Inflammatory macrophage treated with lipopolysaccharide for 1 hour (primary cell): ENCODE data around the gene USP49.
"Not testable (repeated sequence)": the region's sequence is repeated elsewhere in the genome, so short reads cannot be mapped to it uniquely, and the experiment has no call there.

Source experiments
- DNase-seq, 2 donors: peaks; one replicate each; pipeline ENCODE4 v3.0.0-alpha.2; 2020 to 2022

Gene USP49

DNA sequence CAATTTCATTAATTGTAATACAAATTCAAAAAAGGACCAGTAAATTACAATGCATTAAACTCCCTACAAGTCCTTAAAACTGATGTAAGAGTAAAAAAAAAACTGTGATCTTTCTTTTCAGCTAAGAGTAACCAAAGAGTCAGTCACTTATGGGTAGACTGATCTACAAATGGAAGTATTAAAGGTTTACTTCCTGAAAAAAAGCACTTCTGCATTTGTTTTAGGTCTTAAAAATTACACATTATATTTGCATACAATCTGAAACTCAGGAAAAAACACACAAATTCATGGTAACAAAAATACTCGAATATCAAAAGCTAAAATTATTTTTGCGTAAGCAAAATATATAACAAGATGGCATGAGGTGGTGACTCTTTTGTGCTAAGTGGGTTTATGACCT lies 23.5 kb downstream of the USP49 start:
- DNase-seq: peak; percentile 42 to 54

- DNase-seq: no peak
Measured at GRCh38 chr6:41859356-41859755, 35.8 kb downstream of the USP49 start.

DNA sequence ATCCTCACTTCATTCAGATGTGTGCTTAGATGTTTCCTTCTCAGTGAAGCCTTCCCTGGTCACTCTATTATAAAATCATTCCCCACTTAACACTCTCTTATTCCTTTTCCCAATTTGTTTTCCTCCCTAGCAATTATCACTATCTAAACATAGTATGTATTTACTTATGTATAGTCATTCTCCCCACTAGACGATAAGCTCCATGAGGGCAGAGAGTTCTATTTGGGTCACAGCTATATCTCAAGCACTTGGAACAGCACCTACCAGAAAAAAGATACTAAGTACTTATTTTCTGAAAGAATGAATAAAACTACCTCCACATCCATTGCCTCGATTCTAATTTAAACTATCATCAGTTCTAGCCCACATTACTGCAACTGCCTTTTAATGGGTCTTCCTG lies 36.5 kb downstream of the USP49 start:
- no peak for DNase-seq

GRCh38 chr6:41850861-41851260 lies 44.3 kb downstream of the USP49 start:
- DNase-seq: no peak

GRCh38 chr6:41846666-41847237 lies 48.4 kb downstream of the USP49 start:
- peak; percentile 37 to 84 for DNase-seq

DNA sequence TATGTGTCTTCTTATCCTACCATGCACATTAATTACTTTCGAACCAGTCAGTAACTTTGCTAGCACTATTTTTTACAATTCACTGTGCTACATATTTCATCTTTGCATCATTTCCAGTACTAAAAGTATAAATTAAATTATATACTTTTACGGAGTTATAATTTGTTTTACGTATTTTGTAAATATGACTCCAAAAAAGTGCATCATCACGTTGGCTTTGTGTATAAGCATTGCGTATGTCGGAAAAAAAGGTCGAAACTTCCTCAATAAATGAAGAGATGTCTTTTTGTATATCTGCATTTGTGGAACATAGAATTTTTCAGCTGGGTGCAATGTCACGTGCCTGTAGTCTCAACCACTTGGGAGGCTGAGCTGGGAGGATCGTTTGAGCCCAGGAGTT lies 52.0 kb downstream of the USP49 start:
- no peak for DNase-seq

DNA sequence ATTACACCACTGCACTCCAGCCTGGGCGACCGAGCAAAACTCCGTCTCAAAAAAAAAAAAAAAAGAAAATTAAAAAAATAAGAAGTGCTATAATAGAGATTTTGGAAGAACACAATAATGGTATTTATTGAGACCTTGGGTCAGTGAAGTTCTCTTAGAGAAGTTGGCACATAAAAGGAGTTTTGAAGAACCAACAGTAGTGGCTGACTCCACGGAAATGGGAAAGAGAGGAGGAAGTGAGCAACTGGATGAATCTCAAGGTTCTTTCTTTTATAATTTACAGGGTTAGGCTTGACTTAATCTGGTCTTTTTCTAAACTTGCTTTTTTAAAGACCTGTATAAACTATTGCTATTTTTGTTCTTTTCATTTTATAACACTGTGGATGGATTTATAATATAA lies 54.8 kb downstream of the USP49 start:
- peak; percentile 26 to 47 for DNase-seq

- no peak for DNase-seq
Measured at GRCh38 chr6:41836660-41837052, 58.5 kb downstream of the USP49 start.

DNA sequence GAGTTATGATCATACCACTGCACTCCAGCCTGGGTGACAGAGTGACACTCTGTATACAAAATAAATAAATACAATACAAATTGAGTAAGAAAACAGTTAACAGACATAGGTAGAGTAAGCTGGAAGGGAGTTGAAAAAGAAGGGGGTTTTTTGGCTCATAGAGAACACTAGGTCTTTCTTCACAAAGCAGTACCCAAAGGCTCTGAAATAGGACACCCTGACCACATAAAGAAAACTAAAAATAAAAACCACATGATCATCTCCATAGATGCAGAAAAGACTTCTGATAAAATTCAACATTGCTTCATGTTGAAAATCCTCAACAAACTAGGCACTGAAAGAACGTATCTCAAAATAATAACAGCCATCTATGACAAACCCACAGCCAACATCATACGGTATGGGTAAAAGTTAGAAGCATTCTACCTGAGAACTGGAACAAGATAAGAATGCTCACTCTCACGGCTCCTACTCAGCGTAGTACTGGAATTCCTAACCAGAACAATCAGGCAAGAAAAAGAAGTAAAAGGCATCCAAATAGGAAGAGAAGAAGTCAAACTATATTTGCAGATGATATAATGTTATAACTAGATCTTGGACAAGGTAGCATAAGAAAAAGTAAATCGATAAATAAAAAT lies 59.0 kb downstream of the USP49 start:
- no peak for DNase-seq

DNA sequence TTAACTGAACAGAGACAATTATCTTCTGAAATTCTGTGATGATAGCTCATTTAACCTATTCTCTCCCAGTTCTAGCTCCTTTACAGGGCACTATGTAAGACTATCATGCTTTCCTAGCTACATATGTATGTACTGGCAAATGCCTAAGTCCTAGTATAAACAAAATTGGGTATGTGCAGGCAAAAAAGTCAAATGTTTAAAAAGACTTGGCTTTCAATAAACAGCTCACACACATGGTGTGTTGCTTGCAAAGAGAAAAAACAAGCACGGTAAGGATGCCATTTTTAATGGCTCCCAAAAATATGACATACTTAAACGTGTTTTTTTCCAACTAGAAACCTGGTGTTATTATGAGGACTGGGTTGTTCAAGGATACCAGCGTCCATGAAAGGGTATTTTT lies 62.9 kb downstream of the USP49 start:
- DNase-seq: no peak

- no peak for DNase-seq
Measured at GRCh38 chr6:41826343-41827022, 68.7 kb downstream of the USP49 start.

GRCh38 chr6:41824571-41825569 lies 70.3 kb downstream of the USP49 start:
- DNase-seq: peak; percentile 57 to 69

- DNase-seq: no peak
Measured at GRCh38 chr6:41823178-41823577, 72.0 kb downstream of the USP49 start.

GRCh38 chr6:41822021-41822420 lies 73.2 kb downstream of the USP49 start:
- DNase-seq: no peak

- DNase-seq: peak; percentile 71 to 73
Measured at GRCh38 chr6:41821266-41821665, 73.9 kb downstream of the USP49 start.

DNA sequence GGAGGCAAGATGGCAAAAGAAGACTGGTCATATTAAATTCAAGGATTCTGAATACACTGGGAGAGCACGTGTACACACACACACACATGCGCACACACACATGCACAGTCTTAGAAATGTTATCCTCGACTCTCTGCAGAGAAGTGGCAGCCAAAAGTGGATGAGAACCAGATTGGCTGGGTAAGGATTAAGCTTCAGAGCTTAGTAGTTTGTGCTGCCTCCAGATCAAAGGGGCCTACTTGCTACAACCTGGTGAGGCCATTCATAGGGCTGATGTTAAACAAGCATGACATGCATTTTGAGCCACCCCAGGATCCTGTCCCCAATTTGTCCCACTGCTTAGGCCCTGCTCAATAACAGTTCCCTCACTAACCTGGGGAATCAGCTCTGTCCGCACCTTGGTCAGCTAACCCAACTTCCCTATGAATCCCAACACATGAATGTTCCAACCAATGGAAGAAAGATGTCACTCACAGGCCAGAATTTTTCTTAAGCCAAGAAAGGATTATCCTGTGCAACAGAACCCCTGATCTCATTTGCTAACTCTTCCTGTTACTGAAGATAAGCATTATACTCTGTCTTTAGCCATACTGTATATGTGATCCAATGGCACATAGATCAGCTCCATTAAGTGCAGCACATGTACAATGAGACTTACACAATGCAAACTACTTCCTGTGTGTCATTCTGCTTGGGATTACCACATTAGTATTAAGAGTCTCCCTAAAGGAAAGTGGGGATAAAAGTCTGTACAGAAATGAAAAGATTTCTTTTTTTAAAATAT lies 76.7 kb downstream of the USP49 start:
- DNase-seq: peak; percentile 50 to 66

DNA sequence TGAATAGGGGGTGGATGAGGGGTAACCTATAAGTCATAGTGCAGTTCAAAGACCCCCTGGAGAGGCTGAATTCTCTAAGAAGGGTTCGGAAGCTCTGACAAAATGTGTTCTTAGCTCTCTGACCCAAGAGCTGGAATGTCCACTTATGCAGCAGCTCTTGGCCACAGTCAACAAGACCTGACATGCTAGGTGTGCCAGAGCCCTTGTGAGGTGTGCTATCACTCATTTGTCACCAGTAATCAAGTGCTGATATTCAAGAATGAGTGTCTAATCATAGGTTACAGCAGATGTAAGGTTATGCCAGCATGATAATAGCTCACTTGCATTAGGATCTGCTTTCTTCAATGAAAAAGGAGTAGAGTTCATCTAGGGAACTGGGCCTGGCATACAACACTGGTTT lies 79.6 kb downstream of the USP49 start:
- DNase-seq: no peak

- no peak for DNase-seq
Measured at GRCh38 chr6:41814629-41815028, 80.5 kb downstream of the USP49 start.

DNA sequence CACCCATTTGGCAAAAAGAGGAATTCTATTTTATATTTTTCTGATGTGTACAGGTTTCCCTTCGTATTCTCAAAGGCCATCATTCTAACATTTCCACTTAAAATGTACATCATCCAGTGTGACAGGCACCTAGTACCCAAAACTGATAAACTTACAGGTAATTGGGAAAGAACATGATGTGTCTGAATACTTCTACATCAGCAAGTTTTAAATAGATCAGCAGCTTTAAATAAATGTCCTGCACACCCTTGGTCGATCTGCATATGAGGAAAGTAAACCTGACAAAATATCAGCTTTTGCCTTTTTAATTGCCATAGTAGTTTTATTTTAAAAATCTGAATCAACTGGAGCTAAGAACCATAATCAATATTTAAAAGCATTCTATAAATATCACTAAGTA lies 81.2 kb downstream of the USP49 start:
- no peak for DNase-seq

GRCh38 chr6:41813469-41813868 lies 81.7 kb downstream of the USP49 start:
- no peak for DNase-seq

DNA sequence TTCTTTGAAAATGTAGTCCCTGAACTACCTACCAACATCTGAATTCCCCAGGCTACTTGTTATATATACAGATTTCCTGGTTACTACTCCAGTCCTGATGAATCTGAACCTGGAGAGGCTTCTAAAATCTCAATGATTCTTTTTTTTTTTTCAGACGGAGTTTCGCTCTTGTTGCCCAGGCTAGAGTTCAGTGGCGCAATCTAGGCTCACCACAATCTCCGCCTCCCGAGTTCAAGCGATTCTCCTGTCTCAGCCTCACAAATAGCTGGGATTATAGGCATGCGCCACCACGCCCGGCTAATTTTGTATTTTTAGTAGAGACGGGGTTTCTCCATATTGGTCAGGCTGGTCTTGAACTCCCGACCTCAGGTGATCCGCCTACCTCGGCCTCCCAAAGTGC lies 83.2 kb downstream of the USP49 start:
- DNase-seq: not testable (repeated sequence)

DNA sequence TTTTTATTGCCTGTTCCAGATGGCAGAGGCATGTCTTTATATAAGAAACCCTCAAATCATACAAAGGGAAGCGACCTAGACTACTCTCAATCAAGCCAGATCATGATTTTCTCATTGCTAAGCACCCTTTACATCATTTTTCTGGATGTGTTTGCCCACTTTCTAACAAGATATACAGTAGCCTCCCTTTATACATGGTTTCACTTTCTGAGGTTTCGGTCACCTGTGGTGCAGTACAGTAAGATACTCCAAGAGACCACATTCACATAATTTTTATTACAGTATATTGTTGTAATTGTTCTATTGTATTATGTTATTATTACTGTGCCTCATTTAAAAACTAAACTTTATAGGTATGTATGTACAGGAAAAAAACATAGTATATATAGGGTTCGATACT lies 84.1 kb downstream of the USP49 start:
- no peak for DNase-seq
